OCI-LY7 (cell line): Measurements from ENCODE around the gene ST6GALNAC1. TPM values are rescaled to one million over a fixed set of nuclear protein-coding genes. Genes with fewer than 3 reads are reported as not detected.

Source experiments
- BruUV-seq: library from RNA; stranded (reverse); fragments of 400-500 nt; replicated peaks from 2 replicates; lab custom pipeline; 2021; lab: Mats Ljungman, UMichigan
- CTCF ChIA-PET: fragments of 300-600 bp; sonication (Branson Sonifier 250); formaldehyde crosslinking; loops from one replicate; lab custom pipeline; 2022; ENCODE audit warnings: antibody characterized with exemption; ENCODE audit not compliant: unreplicated experiment; lab: Charles Lee
- POLR2A ChIA-PET: fragments of 300-600 bp; sonication (Branson Sonifier 250); formaldehyde crosslinking; loops from one replicate; lab custom pipeline; 2022; ENCODE audit warnings: antibody characterized with exemption; lab: Charles Lee
- DNase-seq: peaks from one replicate; pipeline ENCODE4 v3.0.0-alpha.2; 2015; ENCODE audit warnings: low spot score
- H2AFZ ChIP-seq: fragments of 200-600 bp; sonication (generic), shearing (Covaris generic); 2 replicates; pipeline ENCODE4 v1.6.1; 2014; ENCODE audit warnings: mild to moderate bottlenecking, antibody characterized with exemption, low read length, moderate library complexity
- H3K27ac ChIP-seq: fragments of 200-600 bp; sonication (generic); 2 replicates; pipeline ENCODE4 v1.5.1; 2014; ENCODE audit warnings: mixed run types, low read depth, mild to moderate bottlenecking, moderate library complexity, low read length, inconsistent platforms; ENCODE audit not compliant: poor library complexity, severe bottlenecking
- H3K36me3 ChIP-seq: fragments of 200-600 bp; sonication (generic); 2 replicates; pipeline ENCODE4 v1.6.1; 2014; ENCODE audit warnings: mild to moderate bottlenecking, antibody characterized with exemption, low read length, moderate library complexity, mixed read lengths; ENCODE audit not compliant: insufficient read depth
- H3K4me1 ChIP-seq: fragments of 200-600 bp; sonication (generic); 2 replicates; pipeline ENCODE4 v1.5.1; 2014; ENCODE audit warnings: mild to moderate bottlenecking, low read length; ENCODE audit not compliant: insufficient read depth, poor library complexity, severe bottlenecking
- H3K4me2 ChIP-seq: fragments of 200-600 bp; sonication (generic); 2 replicates; pipeline ENCODE4 v1.6.1; 2014; ENCODE audit warnings: mild to moderate bottlenecking, low read length
- H3K4me3 ChIP-seq: fragments of 200-600 bp; sonication (generic); 2 replicates; pipeline ENCODE4 v1.5.1; 2014; ENCODE audit warnings: mild to moderate bottlenecking, low read depth, low read length; ENCODE audit not compliant: poor library complexity, severe bottlenecking
- H3K79me2 ChIP-seq: fragments of 200-600 bp; sonication (generic); 2 replicates; pipeline ENCODE4 v1.6.1; 2016; ENCODE audit warnings: low read depth, mild to moderate bottlenecking, low read length, moderate library complexity, mixed read lengths; ENCODE audit not compliant: insufficient read depth
- H3K9me2 ChIP-seq: fragments of 200-600 bp; sonication (generic); 2 replicates; pipeline ENCODE4 v1.6.1; 2016; ENCODE audit warnings: mild to moderate bottlenecking, low read length, mixed read lengths; ENCODE audit not compliant: insufficient read depth
- H3K9me3 ChIP-seq: fragments of 200-600 bp; sonication (generic); 2 replicates; pipeline ENCODE4 v1.6.1; 2014; ENCODE audit warnings: mild to moderate bottlenecking, mixed run types, low read length, mixed read lengths
- H4K20me1 ChIP-seq: fragments of 200-600 bp; sonication (generic); 2 replicates; pipeline ENCODE4 v1.6.1; 2014; ENCODE audit warnings: mild to moderate bottlenecking, antibody characterized with exemption, low read length, moderate library complexity, mixed read lengths; ENCODE audit not compliant: insufficient read depth
- EZH2phosphoT487 ChIP-seq: fragments of 200-600 bp; sonication (generic); IDR thresholded peaks from 2 replicates; pipeline ENCODE4 v1.6.1; 2018; ENCODE audit warnings: low read depth, borderline replicate concordance, mild to moderate bottlenecking, mixed run types, antibody characterized with exemption, low read length, moderate library complexity, mixed read lengths
- intact Hi-C: fragments of 100-400 bp; cut with micrococcal nuclease; formaldehyde crosslinking; loops from one replicate; pipeline ENCODE4 v1.10.0; 2022; ENCODE audit not compliant: unreplicated experiment
- total RNA-seq, 2 experiments: library from RNA; depleted of rRNA in 1 of 2; stranded (reverse); fragments of >200 nt in 1 of 2; shearing (Covaris generic) in 1 of 2; gene quantifications; 2 replicates each; pipeline ENCODE4 v1.2.3, GENCODE V29; 2014 to 2022
- TF ChIP-seq, protein P1 (sequence below): fragments of 200-600 bp; sonication (generic); conservative IDR thresholded peaks from 2 replicates; pipeline ENCODE4 v1.5.1; 2014; ENCODE audit warnings: mild to moderate bottlenecking, antibody characterized with exemption, low read length, moderate library complexity, mixed read lengths

ST6GALNAC1 gene
- total RNA-seq, 2 experiments from 2014 or later = not detected

DNA sequence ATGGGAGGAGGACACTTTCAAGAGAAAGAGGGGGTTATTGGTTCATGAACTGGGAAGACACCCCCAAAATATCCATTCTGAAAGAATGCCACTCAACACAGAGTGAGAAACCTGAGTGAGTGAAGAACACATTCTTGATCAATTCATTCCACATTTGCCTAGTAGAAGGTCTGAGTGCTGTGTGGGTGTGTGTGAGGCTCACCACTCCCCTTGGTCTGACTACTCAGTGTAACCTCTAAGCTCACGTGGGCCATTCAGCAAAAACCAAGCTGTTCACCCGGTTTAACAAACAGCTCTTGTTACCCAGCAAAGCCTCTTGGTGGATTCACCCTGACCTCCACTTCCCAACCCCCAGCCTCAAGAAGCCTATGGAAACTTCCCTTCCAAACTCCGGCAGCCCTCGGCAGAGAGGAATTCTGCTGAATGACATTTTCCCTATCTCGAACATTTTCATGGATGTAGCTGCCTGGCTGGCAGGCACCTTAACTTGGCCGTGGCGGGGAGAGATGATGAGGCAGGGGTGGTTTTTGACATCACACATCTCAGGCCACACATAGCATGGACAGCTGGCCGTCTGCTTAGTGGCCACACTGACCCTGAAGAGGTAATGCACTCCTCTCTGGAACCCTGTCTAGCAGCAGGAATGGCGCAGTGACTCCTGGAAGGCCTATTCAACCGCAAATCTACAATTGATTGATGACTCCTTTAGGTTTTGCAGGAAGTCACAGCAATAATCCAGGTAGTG is 11.6 kb downstream of the ST6GALNAC1 start:
- H3K27ac ChIP-seq = no peak overlapping the region
- intact Hi-C loops = no loop called here
- no peak overlapping the region for H3K4me2 ChIP-seq
- H3K4me1 ChIP-seq = no peaks in the 10 kb centered on the region
- DNase-seq = no peak
- H3K4me3 ChIP-seq = no peak overlapping the region
- H3K79me2 ChIP-seq = no peaks in the 10 kb centered on the region
- CTCF ChIA-PET = no interaction called here
- no peaks in the 10 kb centered on the region for H4K20me1 ChIP-seq
- no peak overlapping the region for H2AFZ ChIP-seq
- no peaks in the 10 kb centered on the region for H3K9me3 ChIP-seq
- no TSS peak for BruUV-seq
- POLR2A ChIA-PET = no interaction called here
- TF ChIP-seq, protein P1, sequence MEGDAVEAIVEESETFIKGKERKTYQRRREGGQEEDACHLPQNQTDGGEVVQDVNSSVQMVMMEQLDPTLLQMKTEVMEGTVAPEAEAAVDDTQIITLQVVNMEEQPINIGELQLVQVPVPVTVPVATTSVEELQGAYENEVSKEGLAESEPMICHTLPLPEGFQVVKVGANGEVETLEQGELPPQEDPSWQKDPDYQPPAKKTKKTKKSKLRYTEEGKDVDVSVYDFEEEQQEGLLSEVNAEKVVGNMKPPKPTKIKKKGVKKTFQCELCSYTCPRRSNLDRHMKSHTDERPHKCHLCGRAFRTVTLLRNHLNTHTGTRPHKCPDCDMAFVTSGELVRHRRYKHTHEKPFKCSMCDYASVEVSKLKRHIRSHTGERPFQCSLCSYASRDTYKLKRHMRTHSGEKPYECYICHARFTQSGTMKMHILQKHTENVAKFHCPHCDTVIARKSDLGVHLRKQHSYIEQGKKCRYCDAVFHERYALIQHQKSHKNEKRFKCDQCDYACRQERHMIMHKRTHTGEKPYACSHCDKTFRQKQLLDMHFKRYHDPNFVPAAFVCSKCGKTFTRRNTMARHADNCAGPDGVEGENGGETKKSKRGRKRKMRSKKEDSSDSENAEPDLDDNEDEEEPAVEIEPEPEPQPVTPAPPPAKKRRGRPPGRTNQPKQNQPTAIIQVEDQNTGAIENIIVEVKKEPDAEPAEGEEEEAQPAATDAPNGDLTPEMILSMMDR = no peak
- H3K36me3 ChIP-seq = no peaks in the 10 kb centered on the region
- no peaks in the 10 kb centered on the region for H3K9me2 ChIP-seq

DNA sequence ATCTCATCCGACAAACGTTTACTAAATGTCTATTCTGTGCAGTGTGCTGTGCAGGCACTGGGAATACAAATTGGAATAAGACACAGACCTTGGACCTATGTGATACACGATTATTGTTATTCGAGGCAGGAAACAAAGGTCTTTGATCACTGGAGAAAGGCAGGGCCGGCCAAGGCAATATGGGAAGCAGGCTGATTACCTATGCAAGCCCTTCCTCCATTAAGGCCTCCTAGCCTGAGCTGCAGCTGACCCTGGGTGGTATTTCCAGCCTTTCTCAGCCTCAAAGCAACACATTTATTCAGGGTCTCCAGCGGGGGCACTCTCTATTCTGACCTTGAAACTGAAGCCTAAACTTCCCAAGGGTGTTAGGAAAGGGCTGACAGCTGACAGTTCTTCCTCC is 13.4 kb downstream of the ST6GALNAC1 start:
- CTCF ChIA-PET = no interaction called here
- Histone ChIP-seq H3K27ac (no peak overlapping the region), H3K4me1 (no peaks in the 10 kb centered on the region), H3K4me3 (no peak overlapping the region), H4K20me1 (no peaks in the 10 kb centered on the region), H2AFZ (no peak overlapping the region), H3K4me2 (no peak overlapping the region), H3K9me3 (no peaks in the 10 kb centered on the region), H3K79me2 (no peaks in the 10 kb centered on the region), H3K9me2 (no peaks in the 10 kb centered on the region), H3K36me3 (no peaks in the 10 kb centered on the region)
- no TSS peak for BruUV-seq
- DNase-seq = no peak
- no peak for TF ChIP-seq EZH2phosphoT487
- TF ChIP-seq, protein P1 = no peak
- intact Hi-C loops = no loop called here
- POLR2A ChIA-PET = no interaction called here

DNA sequence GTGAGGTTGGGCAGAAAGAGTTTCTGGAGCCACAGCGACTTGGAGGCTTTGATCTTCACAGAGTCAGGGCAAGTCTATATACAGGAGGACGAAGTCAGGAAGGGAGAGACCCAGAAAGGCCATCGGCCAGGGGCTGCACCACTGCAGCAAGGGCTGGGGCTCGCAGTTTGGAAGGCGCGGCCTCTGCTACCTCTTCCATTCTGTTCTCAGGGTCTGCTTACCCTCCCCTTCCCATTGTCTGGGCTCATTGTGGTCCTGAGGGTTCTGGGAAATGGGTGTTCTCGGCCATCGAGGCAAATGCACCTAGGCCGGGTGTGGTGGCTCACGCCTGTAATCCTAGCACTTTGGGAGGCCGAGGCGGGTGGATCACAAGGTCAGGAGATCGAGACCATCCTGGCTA is 16.0 kb downstream of the ST6GALNAC1 start:
- intact Hi-C loops = no loop called here

More for the DNA sequence above, 16.0 kb downstream of the ST6GALNAC1 start:
- Histone ChIP-seq H3K4me1 (peaks cover 4% of the 10 kb centered on the region), H3K36me3 (no peaks in the 10 kb centered on the region), H3K79me2 (no peaks in the 10 kb centered on the region), H3K27ac (no peak overlapping the region), H4K20me1 (no peaks in the 10 kb centered on the region), H3K9me2 (no peaks in the 10 kb centered on the region), H3K9me3 (no peaks in the 10 kb centered on the region), H2AFZ (no peak overlapping the region), H3K4me2 (no peak overlapping the region), H3K4me3 (no peak overlapping the region)
- BruUV-seq = no TSS peak
- ChIA-PET POLR2A (no interaction called here), CTCF (no interaction called here)
- TF ChIP-seq, protein P1 = no peak
- TF ChIP-seq EZH2phosphoT487 = no peak
- no peak for DNase-seq
